Neutrophil (primary cell): ENCODE results near the gene LRCH1.

ENCODE experiments used
- H3K27ac ChIP-seq: fragments of 200-600 bp; sonication (generic); 2 replicates; pipeline ENCODE4 v1.5.1; 2016; ENCODE audit warnings: mild to moderate bottlenecking, moderate library complexity
- H3K27me3 ChIP-seq: fragments of 200-600 bp; sonication (generic); 2 replicates; pipeline ENCODE4 v1.6.0; 2016; ENCODE audit warnings: mild to moderate bottlenecking
- H3K36me3 ChIP-seq: fragments of 200-600 bp; sonication (generic); 2 replicates; pipeline ENCODE4 v1.5.1; 2017
- H3K4me1 ChIP-seq, 2 experiments: fragments of 200-600 bp in 1 of 2; sonication (generic) in 1 of 2; 1 replicate in 1 of 2; 2 replicates in 1 of 2; pipeline versions ENCODE4 v1.5.1 to v1.6.1; 2013 to 2016; ENCODE audit warnings: low read depth in 1 of 2, low read length in 1 of 2, mild to moderate bottlenecking in 1 of 2, moderate library complexity in 1 of 2; ENCODE audit not compliant: control insufficient read depth in 1 of 2, insufficient read depth in 1 of 2
- H3K4me3 ChIP-seq, 2 experiments: fragments of 200-600 bp in 1 of 2; sonication (generic) in 1 of 2; 1 replicate in 1 of 2; 2 replicates in 1 of 2; pipeline ENCODE4 v1.5.1; 2013 to 2016; ENCODE audit warnings: low read depth in 1 of 2, low read length in 1 of 2, mild to moderate bottlenecking in 1 of 2, moderate library complexity in 1 of 2
- H3K9me3 ChIP-seq: fragments of 200-600 bp; sonication (generic); 2 replicates; pipeline ENCODE4 v1.5.1; 2016
- TF ChIP-seq, protein P1 (sequence below): fragments of 200-600 bp; sonication (generic); IDR thresholded peaks from 2 replicates; pipeline ENCODE4 v1.5.1; 2016; ENCODE audit warnings: antibody characterized with exemption

LRCH1 gene

DNA sequence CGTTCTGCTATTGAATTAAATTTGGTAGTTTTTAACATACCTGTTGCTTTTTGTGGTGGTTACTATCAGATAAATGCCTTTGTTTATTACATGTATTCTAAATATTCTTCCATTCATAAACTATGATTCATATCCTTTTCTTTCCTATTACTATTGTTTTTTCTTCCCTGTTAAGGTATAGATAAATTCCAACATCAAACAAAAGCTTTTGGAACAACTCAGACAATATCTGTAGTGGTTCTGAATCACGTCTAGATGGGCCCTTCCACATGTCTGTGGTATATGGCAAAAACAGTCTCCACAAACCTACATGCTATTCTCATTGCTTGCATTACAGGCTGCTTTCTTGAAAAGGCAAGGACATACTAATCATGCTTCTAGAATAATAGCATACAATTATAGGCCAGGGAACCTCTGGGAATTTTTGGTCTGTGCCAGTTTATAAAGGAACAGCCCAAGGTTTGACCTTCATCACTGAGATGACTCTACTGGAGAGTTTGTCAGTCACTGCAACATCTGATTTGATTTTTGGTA is 6.4 kb downstream of the LRCH1 start:
- Histone ChIP-seq H3K9me3 (no peaks in the 10 kb centered on the region), H3K27ac (no peak overlapping the region), H3K4me1 (peaks cover 5% of the 10 kb centered on the region in 2 experiments), H3K36me3 (no peaks in the 10 kb centered on the region), H3K27me3 (no peaks in the 10 kb centered on the region), H3K4me3 (no peak overlapping the region)
- TF ChIP-seq, protein P1, sequence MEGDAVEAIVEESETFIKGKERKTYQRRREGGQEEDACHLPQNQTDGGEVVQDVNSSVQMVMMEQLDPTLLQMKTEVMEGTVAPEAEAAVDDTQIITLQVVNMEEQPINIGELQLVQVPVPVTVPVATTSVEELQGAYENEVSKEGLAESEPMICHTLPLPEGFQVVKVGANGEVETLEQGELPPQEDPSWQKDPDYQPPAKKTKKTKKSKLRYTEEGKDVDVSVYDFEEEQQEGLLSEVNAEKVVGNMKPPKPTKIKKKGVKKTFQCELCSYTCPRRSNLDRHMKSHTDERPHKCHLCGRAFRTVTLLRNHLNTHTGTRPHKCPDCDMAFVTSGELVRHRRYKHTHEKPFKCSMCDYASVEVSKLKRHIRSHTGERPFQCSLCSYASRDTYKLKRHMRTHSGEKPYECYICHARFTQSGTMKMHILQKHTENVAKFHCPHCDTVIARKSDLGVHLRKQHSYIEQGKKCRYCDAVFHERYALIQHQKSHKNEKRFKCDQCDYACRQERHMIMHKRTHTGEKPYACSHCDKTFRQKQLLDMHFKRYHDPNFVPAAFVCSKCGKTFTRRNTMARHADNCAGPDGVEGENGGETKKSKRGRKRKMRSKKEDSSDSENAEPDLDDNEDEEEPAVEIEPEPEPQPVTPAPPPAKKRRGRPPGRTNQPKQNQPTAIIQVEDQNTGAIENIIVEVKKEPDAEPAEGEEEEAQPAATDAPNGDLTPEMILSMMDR = no peak

DNA sequence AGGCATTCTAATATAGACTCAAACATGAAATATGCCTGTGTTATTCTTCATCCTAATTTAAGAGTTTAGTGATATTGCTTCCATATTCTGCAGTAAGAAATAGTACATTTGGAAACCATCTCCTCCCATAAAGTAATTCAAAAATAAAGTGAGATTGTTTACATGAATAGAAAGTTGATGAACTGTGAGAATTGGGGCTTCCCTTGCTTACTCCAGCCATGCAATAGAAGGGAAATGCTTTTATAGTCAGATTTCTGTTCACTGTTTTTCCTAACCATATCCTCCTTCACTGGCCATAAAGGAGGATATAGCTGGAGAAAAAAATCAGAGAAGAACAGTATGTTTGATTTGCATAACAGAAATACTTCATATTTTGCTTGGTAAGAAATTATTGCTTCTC is 7.8 kb downstream of the LRCH1 start:
- Histone ChIP-seq H3K4me3 (no peak overlapping the region), H3K36me3 (no peaks in the 10 kb centered on the region), H3K4me1 (no peaks in the 10 kb centered on the region), H3K27me3 (no peaks in the 10 kb centered on the region), H3K27ac (no peak overlapping the region), H3K9me3 (no peaks in the 10 kb centered on the region)
- TF ChIP-seq, protein P1 = no peak

DNA sequence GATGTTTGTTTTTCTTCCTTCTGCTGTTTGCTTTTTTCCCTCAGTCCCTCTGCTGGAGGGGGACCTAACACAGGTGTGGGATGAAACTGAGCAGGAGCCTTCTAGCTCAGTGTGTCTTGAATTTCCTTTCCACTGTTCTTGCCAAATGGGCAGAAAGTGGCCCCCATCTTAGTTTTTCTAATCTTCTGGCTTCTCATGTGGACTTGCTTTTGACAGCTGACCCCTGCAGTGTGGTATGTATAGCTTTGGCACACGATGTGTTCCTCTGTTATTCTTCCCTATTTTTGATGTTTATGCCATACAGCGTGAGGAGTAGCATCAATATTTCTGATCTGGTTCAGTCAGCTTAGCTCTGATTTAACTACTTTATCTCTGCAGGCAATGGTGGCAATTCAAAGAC is 8.3 kb downstream of the LRCH1 start:
- H3K4me3 ChIP-seq = no peak overlapping the region
- no peaks in the 10 kb centered on the region for H3K9me3 ChIP-seq
- H3K27ac ChIP-seq = no peak overlapping the region
- no peaks in the 10 kb centered on the region for H3K36me3 ChIP-seq
- H3K4me1 ChIP-seq = no peaks in the 10 kb centered on the region
- TF ChIP-seq, protein P1 = no peak
- H3K27me3 ChIP-seq = no peaks in the 10 kb centered on the region

DNA sequence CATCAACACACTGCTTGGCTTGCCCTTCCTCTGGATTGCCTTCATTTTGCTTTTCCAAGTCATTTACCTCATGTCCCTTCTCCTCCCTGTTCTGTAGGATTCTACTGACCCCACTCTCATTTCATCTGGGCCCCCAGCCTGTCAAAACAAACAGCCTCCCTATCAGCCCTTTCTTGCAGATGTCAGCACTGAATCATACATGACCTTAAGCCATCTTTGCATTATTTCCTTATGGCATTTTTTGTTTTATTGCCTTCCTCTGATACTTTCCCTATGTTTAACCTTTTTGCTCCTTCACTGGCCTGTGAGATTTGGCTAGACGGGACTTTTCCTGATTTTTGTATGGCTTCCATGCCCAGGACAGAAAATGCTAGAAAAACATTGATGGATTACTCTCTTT is 8.7 kb downstream of the LRCH1 start:
- Histone ChIP-seq H3K27me3 (no peaks in the 10 kb centered on the region), H3K4me3 (no peak overlapping the region), H3K27ac (no peak overlapping the region), H3K36me3 (no peaks in the 10 kb centered on the region), H3K4me1 (no peaks in the 10 kb centered on the region), H3K9me3 (no peaks in the 10 kb centered on the region)
- TF ChIP-seq, protein P1 = no peak

DNA sequence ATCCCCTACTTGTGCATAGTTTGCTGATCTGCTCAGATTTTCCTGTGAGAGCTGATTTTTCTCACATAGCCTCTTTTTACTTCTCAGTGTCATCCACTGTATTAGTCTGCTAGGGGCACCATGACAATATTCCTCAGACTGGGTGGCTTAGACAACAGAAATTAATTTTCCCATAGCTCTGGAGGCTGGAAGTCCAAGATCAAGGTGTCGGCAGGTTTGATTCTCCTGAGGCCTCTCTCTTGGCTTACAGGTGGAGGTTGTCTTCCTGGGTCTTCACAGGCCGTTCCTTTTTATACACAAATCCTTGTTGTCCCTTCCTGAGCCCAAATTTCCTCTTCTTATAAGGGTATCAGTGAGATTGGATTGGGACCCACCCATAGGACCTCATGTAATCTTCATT is 9.2 kb downstream of the LRCH1 start:
- Histone ChIP-seq H3K9me3 (no peaks in the 10 kb centered on the region), H3K4me1 (no peaks in the 10 kb centered on the region)

More for the DNA sequence above, 9.2 kb downstream of the LRCH1 start:
- no peak overlapping the region for H3K4me3 ChIP-seq
- H3K36me3 ChIP-seq = no peaks in the 10 kb centered on the region
- no peak overlapping the region for H3K27ac ChIP-seq
- TF ChIP-seq, protein P1 = no peak
- H3K27me3 ChIP-seq = no peaks in the 10 kb centered on the region
